ENCODE measurements around the gene FASN. TPM values are rescaled to one million over a fixed set of nuclear protein-coding genes. Genes with fewer than 3 reads are reported as not detected.

FASN gene
- polyA plus RNA-seq, 1 donor from 2014 or later, result 26.4 TPM

DNA sequence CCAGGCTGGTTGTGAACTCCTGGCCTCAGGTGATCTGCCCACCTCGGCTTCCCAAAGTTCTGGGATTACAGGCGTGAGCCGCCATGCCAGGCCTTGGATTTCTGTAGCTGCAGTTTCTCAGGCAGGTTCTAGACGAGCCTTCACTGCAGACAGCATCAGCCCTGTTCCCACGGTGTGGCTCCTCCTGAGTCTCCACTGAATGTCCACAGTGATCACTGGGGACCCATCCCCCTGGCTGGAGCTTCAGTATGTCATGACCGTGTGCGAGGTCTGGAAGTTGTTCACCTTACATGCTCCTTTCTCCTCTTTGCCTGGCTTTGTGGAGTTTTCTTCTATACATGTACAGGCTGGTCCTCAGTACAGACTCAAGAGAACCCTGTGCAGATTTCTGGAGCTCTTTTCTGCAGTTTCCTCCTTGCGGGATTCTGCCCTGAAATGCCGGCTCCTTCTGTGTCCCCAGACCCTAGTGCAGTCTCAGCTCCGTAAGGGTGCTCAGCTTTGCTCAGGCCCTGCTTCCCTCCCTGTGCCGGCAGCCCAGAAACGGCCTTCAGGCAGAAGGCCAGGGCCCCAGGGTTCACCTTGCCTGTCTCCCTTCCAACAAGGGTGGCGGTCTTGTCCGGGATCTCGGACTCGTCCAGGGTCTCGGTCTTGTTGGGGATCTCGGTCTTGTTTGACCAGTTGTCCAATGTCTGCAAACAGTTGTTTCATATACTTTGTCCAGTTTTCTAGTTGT lies 14.3 kb upstream of the FASN start:
- Histone ChIP-seq H2AFZ (ENCODE audit: low read depth, low read length) (no peak overlapping the region), H3K79me2 (replicated peaks; ENCODE audit: insufficient read depth, low read length) (no peaks in the 10 kb centered on the region), H3K27me3 (ENCODE audit: insufficient read depth, low read depth, low read length) (no peaks in the 10 kb centered on the region), H4K20me1 (ENCODE audit: insufficient read depth) (no peaks in the 10 kb centered on the region), H3K4me3 (ENCODE audit: low read length) (no peak overlapping the region), H3F3A (ENCODE audit: insufficient read depth, low read length, poor library complexity, severe bottlenecking) (no peaks in the 10 kb centered on the region), H3K9me3 (ENCODE audit: low read length) (no peaks in the 10 kb centered on the region), H3K4me2 (ENCODE audit: low read length) (no peak overlapping the region), H3K36me3 (ENCODE audit: insufficient read depth, low read length) (no peaks in the 10 kb centered on the region), H3K9ac (ENCODE audit: low read length) (no peak overlapping the region), H3K9me2 (ENCODE audit: insufficient read depth, low read length) (no peaks in the 10 kb centered on the region), H3K27ac (ENCODE audit: low read length) (no peak overlapping the region)
- TF ChIP-seq EP300 (conservative IDR thresholded peaks at IDR 0.05; ENCODE audit: poor library complexity, severe bottlenecking) (no peak), RAD21 (conservative IDR thresholded peaks at IDR 0.05) (no peak), EZH2 (IDR thresholded peaks at IDR 0.05; ENCODE audit: borderline replicate concordance, insufficient read depth, low read length, poor library complexity, severe bottlenecking) (no peak), POLR2AphosphoS5 (IDR thresholded peaks at IDR 0.05) (no peak), MXI1 (conservative IDR thresholded peaks at IDR 0.05; ENCODE audit: poor library complexity, severe bottlenecking) (no peak), SMC3 (conservative IDR thresholded peaks at IDR 0.05; ENCODE audit: poor library complexity) (no peak), REST (IDR thresholded peaks at IDR 0.05; ENCODE audit: borderline replicate concordance) (no peak), TAF1 (IDR thresholded peaks at IDR 0.05; ENCODE audit: low read depth) (no peak)
- TF ChIP-seq, protein P1, sequence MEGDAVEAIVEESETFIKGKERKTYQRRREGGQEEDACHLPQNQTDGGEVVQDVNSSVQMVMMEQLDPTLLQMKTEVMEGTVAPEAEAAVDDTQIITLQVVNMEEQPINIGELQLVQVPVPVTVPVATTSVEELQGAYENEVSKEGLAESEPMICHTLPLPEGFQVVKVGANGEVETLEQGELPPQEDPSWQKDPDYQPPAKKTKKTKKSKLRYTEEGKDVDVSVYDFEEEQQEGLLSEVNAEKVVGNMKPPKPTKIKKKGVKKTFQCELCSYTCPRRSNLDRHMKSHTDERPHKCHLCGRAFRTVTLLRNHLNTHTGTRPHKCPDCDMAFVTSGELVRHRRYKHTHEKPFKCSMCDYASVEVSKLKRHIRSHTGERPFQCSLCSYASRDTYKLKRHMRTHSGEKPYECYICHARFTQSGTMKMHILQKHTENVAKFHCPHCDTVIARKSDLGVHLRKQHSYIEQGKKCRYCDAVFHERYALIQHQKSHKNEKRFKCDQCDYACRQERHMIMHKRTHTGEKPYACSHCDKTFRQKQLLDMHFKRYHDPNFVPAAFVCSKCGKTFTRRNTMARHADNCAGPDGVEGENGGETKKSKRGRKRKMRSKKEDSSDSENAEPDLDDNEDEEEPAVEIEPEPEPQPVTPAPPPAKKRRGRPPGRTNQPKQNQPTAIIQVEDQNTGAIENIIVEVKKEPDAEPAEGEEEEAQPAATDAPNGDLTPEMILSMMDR (IDR thresholded peaks at IDR 0.05; ENCODE audit: poor library complexity, severe bottlenecking), result no peak

- Histone ChIP-seq H3K36me3 (ENCODE audit: insufficient read depth, low read length) (no peaks in the 10 kb centered on the region), H3K9me2 (ENCODE audit: insufficient read depth, low read length) (no peaks in the 10 kb centered on the region), H3K4me2 (ENCODE audit: low read length) (no peak overlapping the region), H3F3A (ENCODE audit: insufficient read depth, low read length, poor library complexity, severe bottlenecking) (no peaks in the 10 kb centered on the region), H3K27ac (ENCODE audit: low read length) (no peak overlapping the region), H3K27me3 (ENCODE audit: insufficient read depth, low read depth, low read length) (no peaks in the 10 kb centered on the region), H2AFZ (ENCODE audit: low read depth, low read length) (no peak overlapping the region), H4K20me1 (ENCODE audit: insufficient read depth) (no peaks in the 10 kb centered on the region), H3K9me3 (ENCODE audit: low read length) (no peaks in the 10 kb centered on the region), H3K79me2 (replicated peaks; ENCODE audit: insufficient read depth, low read length) (no peaks in the 10 kb centered on the region), H3K4me3 (ENCODE audit: low read length) (no peak overlapping the region), H3K9ac (ENCODE audit: low read length) (no peak overlapping the region)
- TF ChIP-seq REST (IDR thresholded peaks at IDR 0.05; ENCODE audit: borderline replicate concordance), result no peak
- no peak for TF ChIP-seq RAD21 (conservative IDR thresholded peaks at IDR 0.05)
- TF ChIP-seq, protein P1 (IDR thresholded peaks at IDR 0.05; ENCODE audit: poor library complexity, severe bottlenecking), result no peak
- TF ChIP-seq TAF1 (IDR thresholded peaks at IDR 0.05; ENCODE audit: low read depth), result no peak
- TF ChIP-seq MXI1 (conservative IDR thresholded peaks at IDR 0.05; ENCODE audit: poor library complexity, severe bottlenecking), result no peak
- no peak for TF ChIP-seq POLR2AphosphoS5 (IDR thresholded peaks at IDR 0.05)
- no peak for TF ChIP-seq EZH2 (IDR thresholded peaks at IDR 0.05; ENCODE audit: borderline replicate concordance, insufficient read depth, low read length, poor library complexity, severe bottlenecking)
- TF ChIP-seq SMC3 (conservative IDR thresholded peaks at IDR 0.05; ENCODE audit: poor library complexity), result no peak
- no peak for TF ChIP-seq EP300 (conservative IDR thresholded peaks at IDR 0.05; ENCODE audit: poor library complexity, severe bottlenecking)
These were observed 12.3 kb upstream of the FASN start for GRCh38 chr17:82110298-82110697.
